HG02798 (cell line): Measurements from ENCODE around the gene ITM2C.

Source experiments
- ATAC-seq: cut with Tn5 transposase; IDR thresholded peaks from one replicate; pipeline ENCODE4 v1.9.1; 2021; ENCODE audit warnings: mild to moderate bottlenecking; ENCODE audit not compliant: unreplicated experiment, poor library complexity

ITM2C gene, protein sequence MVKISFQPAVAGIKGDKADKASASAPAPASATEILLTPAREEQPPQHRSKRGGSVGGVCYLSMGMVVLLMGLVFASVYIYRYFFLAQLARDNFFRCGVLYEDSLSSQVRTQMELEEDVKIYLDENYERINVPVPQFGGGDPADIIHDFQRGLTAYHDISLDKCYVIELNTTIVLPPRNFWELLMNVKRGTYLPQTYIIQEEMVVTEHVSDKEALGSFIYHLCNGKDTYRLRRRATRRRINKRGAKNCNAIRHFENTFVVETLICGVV

DNA sequence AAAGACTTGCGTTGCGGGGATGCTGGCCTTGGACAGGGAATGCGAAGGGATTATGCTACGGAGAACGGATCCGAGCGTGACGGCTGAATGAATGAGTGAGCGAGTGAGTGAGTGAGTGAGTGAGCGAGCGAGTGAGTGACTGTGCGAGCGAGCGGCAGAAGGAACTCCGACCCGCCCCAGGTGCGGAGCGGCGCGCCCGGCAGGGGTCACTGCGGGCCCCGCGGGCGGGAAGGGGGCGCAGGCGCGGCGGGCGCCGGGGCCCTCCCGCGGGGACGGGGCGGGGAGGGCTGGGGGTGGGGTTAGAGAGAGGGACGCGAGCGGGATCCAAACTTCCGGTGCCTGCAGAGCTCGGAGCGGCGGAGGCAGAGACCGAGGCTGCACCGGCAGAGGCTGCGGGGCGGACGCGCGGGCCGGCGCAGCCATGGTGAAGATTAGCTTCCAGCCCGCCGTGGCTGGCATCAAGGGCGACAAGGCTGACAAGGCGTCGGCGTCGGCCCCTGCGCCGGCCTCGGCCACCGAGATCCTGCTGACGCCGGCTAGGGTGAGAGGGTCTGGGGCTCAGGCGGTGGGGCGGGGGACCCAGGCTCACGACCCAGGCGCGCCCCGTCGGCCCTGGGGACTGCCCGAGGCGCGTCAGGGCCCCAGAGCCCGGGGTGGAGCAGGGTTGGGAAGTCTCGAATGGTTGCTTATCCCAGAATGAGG lies at the start of gene ITM2C:
ITM2C (plus strand) TSS at position 338 of the 702 bp plus-strand sequence; CDS start at position 422, 84 bp downstream.
- ATAC-seq, result peak; percentile 75

DNA sequence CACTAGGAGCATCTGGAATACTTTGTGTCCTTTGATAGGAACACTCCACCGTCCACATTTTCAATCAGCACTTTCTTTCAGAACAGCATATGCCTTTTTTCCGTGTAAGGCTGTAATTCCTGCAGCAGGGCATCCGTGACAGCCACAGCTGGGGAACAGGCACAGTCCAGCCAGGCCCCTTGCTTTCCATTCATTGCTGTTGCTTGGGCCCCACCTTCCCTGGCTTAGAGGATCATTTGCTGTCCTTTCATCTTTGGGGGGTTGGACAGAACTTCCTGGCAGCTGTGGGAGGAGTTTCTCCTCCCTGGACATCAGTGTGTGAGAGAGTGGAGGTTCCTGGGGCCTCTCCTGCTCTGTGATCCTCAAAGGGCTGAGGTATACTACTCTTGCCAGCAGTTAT lies 49.7 kb upstream of the ITM2C start:
- ATAC-seq, result no peak

DNA sequence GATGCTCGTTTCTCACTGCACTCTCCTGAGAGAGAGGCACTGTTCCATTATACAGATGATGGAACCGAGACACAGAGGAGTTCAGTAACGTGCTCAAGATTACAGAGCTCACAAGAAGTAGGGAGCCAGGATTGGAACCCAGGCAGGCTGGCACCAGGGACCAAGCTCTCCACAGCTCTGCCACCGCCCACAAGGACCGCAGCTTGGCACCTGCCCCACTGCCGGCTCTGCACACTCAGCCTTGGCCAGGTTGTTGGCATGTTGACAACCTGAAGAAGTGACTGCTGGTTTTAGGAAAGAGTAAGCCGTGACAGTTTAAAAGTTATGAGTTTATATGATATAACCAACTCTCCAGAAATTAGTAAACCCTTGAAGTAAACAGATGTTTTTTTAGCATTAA lies 48.0 kb upstream of the ITM2C start:
- no peak for ATAC-seq

DNA sequence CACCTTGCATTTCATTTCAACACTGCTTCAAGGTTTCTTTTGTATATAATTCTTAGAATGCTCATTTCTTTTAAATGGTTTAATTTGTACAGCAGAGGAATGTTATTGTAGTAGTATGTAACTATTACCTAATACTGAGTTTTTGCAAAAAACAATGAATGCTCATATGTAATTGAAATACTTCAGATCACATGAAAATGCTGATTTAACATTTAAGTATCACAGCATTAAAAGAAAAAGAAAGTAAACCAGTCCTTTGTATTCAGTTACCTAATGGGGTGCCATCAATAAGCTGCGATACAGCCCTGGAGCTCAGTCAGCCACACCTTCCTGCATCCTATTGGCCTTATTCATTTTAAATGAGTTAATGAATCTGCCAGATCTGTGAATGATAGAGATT lies 45.3 kb upstream of the ITM2C start:
- ATAC-seq, result no peak

DNA sequence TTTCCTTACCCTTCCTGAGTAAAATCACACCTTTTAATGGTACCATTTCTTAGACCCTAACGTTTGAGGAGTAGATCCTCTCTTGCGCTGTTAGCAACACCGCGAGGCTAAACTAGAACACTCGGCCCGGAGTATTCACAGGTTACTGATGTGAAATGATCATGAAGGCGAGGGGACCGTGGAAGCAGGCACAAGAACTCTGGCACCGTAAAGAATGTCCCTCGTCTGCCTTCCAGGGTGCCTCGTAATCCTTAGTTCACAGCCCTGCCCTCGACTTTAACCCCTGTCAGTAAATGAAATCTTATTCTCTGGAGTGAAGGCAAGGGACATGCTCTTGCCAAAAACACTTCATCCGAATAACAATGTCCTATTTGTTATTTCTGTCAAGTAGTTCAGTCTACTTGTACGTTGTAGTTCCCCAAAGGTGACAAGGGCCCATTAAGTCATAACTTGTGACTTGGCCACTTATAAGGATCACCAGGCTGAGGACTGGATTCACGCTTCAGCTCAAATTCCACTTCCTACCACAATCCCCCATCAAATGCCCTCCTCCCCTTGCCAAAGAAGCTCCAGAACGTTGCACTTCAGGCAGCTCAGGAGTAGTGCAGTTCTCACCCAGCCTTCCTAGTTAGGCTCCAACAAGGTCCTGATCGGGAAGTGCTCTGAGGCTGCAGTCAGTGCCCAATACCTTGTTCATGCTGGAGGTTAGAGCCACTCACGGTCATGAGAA lies 43.3 kb upstream of the ITM2C start:
- no peak for ATAC-seq

DNA sequence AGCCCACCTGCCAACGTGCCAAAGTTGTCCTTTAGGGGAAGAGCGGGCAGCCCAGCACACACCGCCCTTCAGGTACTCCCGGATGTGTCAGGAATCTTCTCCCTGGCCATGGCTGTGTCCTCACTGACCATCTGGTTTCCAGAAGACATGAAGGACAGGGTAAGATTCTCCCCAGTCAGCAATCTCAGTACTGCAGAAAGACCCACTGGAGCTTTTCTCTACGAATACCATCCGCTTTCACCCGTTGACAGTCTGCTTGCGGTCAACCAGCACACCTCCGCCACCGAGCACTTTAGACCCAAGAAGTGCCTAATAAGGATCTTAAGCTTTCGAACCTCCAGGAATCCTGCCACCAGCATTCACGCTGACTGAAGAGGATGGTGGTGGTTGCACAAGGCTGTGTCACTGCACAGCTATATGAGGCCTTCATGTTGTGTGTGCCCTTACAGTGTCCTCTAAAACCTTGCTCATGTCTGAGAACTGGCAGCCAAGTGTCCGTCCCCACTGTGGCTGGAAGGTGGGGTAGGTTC lies 42.7 kb upstream of the ITM2C start:
- no peak for ATAC-seq

DNA sequence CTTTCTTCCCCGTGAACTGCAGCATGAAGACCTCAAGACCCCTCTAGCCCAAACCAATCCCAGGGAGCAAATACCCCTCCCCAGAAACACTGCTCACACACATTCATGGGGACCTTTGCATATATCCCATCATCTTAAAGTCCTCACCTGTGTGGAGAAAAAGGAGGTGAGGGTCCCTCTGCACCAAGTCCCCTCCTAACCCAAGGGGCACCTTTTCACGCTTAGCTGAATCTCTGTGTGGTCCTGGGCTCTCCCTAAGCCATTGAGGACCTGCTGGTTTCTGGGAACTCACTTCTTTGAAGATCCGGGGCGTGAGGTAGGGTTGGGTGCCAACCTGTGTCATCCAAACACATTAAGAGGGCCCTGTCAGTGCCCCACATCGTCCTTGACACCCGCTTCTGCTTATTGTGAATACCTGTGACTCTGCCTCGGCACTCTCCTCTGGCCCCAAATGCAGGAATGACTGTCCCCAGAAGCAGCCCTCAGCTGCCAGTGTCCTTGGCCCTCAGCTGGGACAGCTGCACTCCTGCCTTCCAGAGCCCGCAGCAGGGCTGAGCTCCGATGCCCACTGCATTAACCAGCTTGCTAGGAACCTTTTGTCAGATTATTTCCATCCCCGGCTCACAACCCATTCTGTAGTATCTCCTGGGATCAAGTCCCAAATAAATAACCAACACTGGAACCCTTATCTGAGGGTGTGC lies 41.3 kb upstream of the ITM2C start:
- no peak for ATAC-seq

DNA sequence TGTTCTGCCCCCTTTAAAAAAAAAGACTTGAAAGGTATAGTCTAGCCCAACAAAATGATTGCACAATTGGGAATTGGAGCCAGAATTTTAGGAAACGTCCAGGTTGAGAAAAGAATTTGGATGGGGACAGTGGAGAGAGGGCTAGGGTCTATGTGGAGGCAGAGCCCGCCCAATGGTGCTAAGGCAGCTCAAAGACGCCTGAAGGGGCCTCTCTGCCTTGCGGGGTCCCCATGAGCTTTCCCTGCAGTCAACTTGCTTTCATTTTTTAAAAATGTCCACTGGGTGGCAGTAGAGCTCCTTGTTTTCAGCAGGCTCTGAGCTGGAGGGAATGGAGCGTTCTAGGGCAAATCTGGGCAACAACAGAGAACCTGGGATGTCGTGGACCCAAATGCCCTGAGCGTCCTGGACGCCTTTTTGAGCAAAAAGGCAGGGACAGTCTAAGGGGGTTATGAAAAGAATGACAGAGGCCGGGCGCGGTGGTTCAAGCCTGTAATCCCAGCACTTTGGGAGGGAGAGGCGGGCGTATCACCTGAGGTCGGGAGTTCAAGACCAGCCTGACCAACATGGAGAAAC lies 40.2 kb upstream of the ITM2C start:
- peak; percentile 59 for ATAC-seq

DNA sequence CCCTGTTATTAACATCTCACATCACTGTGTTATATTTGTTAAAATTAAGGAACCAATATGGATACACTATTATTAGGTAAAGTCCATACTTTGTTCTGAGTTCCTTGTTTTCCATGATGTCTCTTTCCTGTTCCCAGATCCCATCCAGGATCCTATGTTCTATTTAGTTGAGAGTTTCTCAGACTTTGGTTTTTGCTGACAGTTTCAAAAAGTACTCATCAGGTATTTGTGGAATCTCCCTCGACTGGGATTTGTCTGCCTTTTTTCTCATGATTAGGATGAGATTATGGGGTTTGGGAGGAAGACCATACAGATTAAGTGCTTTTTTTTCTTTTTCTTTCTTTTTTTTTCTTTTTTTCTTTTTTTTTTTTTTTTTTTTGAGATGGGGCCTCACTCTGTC lies 39.4 kb upstream of the ITM2C start:
- ATAC-seq, result no peak

DNA sequence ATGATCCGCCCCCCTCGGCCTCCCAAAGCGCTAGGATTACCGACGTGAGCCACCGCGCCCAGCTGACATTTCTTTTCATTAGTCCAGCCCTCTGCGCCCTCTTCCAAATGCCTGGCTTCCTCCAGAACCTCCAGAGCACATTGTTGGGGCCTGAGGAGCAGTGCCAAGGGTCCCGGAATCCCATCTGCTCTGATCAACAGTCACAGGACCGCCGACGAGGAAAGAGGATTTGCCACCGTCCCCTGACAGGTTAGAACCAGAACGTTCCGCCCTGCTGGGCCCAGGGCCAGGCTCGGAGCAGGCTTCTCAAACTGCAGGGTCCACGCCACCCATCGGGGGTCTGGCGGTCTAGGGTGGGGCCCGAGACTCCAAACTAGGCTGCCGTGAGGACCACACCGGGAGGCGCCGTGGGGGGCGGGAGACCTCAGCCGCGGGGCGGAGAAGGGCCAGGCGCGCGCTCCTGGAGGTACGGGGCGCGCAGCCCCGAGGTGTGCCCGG lies 36.9 kb upstream of the ITM2C start:
- peak; percentile 24 for ATAC-seq

DNA sequence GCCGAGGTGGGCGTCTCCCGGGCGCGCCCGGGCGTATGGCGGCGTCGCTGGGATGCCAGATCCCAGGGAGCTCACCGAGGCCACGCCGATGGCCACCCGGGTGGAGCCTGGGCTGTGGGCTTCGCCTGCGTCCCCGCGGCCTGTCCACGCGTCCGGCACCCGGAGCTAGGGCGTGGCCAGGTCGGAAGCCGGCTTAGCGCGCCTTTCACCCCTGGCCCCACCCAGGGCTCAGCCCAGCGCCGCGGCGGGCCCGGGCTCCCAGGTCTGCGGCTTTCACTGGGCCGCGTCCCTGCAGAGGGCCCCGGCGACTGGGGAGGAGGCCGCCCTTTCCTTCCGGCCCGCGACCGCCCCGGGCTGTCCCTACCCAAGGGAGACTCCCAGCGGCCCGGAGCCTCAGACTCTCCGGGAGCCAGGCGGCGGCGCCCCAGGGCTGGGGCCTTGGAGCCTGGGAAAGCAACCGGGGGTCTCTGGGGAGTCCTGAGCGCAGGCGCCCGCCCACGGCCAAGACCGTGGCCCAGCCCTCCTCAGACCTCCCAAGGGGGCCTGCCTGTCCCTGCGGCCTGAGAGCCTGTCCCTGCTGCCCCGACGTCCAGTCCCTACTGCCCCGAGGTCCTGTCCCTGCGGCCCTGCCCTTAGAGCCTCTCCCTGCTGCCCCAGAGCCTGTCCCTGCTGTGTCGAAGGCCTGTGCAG lies 36.3 kb upstream of the ITM2C start:
- ATAC-seq, result peak; percentile 45

DNA sequence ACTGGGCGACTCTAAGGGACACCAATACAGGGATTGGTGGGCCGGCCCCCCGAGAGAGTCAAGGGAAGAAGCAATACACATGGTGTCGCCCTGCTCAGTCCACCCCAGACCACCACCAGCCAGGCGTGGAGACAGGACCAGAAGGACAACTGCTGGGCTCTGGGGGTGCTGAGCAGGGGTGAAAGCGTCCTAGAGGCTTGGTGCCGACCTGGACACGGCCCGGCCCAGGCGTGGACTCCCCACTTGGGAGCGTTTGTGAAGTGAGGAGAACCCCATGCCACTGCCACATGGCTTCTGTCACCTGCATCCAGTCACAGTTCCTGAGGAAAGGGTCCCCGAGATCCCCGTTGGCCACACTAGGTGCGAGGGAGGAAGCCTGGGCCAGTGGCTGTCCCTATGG lies 35.4 kb upstream of the ITM2C start:
- ATAC-seq, result no peak

DNA sequence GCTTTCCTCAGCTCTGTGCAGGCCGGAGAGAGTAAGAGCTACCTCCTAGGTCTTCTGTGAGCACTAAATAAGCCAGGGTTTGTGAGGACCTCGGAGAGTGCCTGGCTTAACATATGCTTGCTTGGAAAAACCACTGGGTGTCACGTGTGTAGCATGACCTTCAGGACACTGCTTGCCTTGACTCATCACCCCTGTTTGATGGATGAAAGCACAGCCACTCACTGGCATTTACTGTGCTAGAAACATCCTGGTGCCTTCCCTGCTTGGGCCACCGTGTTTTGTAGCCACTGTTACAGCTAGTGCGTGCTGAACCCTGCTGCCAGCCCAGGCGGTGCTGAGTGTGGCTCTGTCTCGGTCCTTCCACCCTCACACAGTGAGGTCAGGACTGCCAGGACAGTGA lies 34.8 kb upstream of the ITM2C start:
- ATAC-seq, result no peak

DNA sequence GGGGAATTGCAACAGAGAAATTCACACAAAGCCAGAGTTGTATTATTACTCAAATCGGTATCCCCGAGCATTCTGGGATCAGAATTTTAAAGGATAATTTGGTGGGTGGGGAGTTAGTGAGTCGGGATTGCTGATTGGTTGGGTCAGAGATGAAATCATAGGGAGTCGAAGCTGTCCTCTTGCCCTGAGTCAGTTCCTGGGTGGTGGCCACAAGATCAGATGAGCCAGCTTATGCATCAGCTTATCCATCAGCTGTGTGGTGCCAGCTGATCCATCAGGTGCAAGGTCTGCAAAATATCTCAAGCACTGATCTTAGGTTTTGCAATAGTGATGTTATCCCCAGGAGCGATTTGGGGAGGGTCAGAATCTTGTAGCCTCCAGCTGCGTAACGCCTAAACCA lies 34.3 kb upstream of the ITM2C start:
- no peak for ATAC-seq

DNA sequence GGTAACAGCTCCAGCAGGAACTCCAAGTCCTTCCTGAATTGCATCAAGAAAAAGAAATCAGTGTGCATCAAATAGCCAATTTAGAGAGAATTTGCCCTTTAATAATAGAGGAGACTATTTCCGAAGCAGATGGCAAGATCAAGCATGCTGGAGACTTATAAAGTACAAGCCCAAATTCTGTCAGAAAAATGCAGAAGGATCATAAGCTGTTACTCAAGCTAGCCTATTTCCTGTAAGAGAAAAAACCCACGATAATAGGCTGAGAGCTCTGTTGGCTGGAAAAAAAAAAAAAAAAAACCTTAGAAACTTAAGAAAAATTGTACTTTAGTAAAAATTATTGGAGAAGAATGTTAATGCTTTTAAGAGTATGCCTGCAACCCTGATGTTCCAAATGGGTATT lies 24.4 kb upstream of the ITM2C start:
- no peak for ATAC-seq

DNA sequence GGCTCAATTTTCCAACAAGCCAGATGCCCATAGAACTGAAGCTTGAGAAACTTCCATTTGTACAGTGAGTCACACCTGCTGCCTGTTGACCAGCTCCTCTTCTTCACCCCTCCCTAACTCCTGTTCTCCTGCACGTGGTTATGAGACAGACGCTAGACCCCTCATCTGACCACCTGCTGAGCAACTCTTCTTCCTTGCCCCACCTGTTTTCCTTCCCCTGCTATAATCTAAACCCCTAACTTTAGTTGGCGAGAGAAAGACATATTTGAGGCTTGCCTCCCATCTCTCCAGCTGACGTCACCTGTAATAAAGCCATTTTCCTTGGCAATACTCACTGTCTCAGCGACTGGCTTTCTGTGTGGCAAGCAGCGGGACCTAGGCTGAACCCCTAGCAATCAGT lies 22.3 kb upstream of the ITM2C start:
- no peak for ATAC-seq

DNA sequence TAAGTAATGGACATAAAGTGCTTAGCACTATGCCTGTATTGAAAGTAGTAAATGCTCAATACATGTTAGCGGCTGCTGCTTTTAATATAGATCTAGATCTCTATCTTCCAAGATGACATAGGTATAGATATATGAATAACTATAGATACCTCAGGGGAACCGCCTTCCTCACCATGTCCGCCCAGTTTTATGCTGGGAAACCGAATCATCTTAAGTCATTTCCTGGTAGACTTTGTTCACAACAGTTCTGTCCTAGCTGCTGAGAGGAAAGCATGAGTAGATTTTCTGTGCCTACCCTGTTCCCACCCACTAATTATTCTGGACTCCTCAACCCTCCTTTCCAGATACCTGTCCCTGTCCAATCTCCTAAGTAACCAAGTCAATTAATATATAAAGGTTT lies 21.6 kb upstream of the ITM2C start:
- ATAC-seq, result no peak

DNA sequence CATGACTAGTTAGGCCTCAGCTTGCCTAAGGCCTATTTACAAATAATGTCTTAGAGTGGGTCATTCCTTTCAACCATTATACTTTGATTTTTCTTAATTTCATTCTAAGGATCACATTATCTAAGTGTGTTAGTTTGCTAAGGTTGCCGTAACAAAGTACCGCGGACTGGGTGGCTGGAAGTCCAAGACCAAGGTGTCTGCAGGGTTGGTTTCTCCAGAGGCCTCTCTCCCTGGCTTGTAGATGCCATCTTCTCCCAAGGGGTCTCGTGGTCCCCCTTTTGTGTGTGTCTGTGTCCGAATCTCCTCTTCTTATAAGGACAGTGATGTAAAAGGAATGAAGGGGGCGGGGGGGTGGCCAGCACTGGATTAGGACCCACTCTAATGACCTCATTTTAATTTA lies 18.4 kb upstream of the ITM2C start:
- ATAC-seq, result no peak

DNA sequence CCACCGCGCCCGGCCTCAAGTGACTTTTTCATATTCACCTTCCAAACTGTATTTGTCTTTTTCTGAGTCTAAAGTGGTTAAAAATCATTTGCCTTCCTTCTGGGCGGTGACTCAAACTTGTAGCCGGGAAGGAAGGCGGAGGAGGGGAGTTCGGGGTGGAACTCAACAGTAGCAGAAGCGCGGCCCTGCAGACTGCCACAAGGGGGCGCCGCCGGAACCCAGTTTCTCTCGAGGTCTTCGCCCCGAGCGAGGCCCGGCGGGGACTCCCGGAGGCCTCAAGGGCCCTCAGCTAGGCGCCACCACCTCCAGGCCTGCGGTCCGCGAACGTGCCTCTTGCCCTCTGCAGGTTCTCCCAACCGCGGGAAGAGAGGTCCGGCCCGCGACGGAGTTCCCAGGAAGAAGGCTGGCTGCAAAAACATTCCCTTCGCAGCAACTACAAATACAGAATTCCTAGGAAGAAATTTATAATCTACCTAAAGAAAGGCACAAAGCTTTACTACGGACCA lies 16.8 kb upstream of the ITM2C start:
- ATAC-seq, result peak; percentile 91
